B cell (primary cell): ENCODE results near the gene ANKDD1B.

Source experiments
- CTCF ChIP-seq: fragments of 200-600 bp; IDR thresholded peaks from one replicate; pipeline ENCODE4 v1.8.0; 2022; ENCODE audit warnings: antibody characterized with exemption, mild to moderate bottlenecking
- EZH2 ChIP-seq: IDR thresholded peaks from 2 replicates; pipeline ENCODE4 v1.6.1; 2012; ENCODE audit warnings: borderline replicate concordance, low read depth, mild to moderate bottlenecking, moderate library complexity, low read length; ENCODE audit not compliant: insufficient read depth, poor library complexity, severe bottlenecking

- no peak for TF ChIP-seq EZH2
- no peak for TF ChIP-seq CTCF
Measured at GRCh38 chr5:75571547-75571946, 39.7 kb upstream of the ANKDD1B start.
